Right kidney (tissue), 1 donor: ENCODE measurements around the gene SEPTIN5.
A peak's percentile ranks its signal among the peaks of the same experiment; 100 is the strongest.
"Not testable (repeated sequence)": the region's sequence is repeated elsewhere in the genome, so short reads cannot be mapped to it uniquely, and the experiment has no call there.

Experiments
- DNase-seq: peaks from one replicate; pipeline ENCODE4 v3.0.0-alpha.2; 2016

The SEPTIN5 gene

DNA sequence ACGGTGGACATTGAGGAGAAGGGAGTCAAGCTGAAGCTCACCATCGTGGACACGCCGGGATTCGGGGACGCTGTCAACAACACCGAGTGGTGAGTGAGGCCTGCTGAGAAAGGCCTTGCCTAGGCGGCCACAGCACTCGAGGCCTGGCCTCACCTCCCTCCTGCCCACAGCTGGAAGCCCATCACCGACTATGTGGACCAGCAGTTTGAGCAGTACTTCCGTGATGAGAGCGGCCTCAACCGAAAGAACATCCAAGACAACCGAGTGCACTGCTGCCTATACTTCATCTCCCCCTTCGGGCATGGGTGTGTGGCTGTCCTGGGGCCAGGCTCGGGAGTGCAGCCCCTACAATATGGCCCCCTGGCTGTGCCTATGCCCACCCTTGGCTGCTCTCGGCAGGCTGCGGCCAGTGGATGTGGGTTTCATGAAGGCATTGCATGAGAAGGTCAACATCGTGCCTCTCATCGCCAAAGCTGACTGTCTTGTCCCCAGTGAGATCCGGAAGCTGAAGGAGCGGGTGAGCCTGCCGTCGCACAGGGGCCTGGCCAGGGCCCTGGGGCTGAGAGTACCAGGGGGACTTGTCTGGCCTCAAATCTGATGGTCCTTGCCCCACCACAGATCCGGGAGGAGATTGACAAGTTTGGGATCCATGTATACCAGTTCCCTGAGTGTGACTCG lies 6.0 kb downstream of the SEPTIN5 start:
- no peak for DNase-seq

DNA sequence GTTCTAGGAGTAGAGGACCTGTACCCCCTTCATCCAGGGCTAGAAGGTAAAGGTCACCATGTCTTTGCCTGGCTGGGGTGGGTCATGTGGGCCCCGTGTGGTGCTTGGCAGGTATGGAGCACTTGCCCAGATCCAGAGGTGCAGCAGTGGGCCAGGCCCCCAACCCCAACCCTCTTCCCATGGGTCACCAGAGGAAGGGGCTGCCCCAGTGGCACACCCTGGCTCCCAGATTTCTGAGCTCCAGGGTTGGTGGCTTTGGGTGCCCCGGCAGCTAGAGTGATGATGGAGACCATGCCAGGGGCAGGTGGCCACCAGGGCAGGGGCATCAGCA lies 6.7 kb downstream of the SEPTIN5 start:
- DNase-seq, result no peak

DNA sequence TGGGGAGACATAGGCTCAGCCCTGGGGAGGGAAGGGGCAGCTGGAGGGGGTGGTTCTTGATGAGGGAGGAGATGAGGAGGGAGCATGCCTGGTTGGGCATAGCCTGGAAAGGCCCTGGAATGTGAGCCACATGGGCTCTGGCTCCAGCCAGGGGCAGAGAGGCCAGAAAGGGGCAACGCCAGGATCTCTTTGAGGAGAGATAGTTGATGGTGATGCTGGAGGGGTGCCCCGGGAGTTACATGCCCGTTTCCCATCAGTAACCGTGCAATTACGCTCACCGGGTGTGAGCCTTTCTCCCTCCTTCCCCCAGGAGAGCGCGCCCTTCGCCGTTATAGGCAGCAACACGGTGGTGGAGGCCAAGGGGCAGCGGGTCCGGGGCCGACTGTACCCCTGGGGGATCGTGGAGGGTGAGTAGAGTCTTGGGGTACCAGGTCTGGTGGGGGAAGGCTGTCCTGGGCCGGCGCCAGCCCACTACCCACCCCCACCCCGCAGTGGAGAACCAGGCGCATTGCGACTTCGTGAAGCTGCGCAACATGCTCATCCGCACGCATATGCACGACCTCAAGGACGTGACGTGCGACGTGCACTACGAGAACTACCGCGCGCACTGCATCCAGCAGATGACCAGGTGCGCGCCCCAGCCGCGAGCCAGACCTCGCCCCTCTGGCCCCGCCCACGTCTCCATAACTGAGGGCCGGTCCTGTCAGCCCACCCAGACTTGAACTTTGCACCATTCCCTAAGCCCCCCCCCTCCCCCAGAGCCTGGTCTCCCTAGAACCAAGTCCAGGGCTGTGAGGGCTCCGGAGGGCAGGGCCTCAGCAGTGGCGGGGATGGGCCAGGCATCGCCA lies 7.3 kb downstream of the SEPTIN5 start:
- DNase-seq, result no peak

DNA sequence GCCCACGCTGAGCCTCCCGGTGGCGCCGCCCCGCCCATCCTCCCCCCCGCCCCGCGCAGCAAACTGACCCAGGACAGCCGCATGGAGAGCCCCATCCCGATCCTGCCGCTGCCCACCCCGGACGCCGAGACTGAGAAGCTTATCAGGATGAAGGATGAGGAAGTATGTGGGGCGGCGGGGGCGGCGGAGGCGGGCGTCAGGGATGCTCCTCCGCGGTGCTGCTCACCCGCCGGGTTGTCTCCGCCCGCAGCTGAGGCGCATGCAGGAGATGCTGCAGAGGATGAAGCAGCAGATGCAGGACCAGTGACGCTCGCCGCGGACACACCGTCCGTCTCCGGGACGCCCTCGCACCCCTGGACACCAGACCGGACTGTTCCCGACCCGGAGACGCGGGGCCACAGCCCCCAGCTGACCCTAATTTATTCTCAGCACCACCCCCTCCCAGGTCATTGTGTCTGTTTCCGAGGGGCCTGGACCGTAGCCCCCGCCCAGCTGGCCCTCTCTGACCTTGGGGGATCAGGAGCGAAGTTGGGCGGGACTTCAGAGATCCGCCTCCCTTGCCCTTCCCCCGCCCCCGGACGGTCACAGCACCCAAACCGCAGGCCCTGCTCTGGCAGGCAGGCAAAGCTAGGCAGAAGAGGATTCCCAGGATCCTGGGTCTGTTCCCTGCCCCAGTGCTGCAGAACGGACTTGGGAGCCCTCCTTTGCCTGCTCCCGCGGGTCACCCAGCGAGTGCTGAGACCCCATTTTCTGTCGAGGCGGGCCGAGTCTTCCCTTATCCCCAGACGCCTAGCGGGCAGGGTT lies 8.1 kb downstream of the SEPTIN5 start:
- DNase-seq, result no peak

DNA sequence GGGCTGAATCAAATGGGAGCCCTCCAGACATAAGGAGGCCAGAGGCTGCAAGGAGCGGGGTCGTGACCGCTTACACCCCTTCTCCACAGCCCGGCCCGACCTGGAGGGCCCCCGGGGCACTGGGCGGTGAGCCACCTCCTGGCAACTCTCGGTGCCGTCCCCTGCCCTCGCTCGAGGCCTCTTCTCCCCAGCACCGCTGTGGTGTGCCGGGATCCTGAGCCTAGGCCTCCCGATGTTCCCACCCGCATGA lies 8.6 kb downstream of the SEPTIN5 start:
- DNase-seq, result peak; percentile 63

DNA sequence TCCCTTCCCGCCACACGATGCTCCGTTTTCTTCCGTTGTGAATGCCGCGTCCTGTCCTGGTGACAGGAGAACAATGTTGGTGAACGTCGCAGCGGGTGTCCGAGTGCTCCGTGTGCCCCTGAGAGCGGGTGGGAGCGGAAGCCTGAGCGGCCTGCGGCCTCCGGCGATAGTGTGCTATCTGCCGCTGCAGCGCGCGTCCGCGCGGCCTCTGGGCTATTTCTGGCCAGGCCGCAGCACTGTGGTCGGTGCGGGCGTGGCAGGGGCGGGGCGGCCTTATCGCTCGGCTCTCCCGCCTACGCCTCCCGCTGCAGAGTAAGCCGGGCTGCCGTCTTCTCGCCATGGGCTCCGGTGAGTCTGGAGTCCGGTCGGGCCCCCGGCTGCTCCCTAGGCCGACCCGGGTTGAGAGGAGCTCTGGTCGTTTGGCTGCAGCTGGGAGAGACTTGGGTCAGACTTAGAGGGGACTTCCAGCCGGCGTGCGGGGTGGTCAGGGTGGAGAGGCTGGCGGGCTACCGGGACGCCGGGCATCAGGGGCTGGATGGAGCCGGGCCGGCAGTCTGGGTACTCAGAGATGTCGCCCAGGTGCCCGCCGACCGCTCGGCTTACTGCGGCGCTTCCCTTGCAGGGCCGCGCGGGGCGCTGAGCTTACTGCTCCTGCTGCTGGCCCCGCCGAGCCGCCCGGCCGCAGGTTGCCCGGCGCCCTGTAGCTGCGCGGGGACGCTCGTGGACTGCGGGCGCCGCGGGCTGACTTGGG lies 9.1 kb downstream of the SEPTIN5 start, which contains the start of gene GP1BB:
GP1BB (plus strand) TSS at position 308 of the 751 bp plus-strand sequence; CDS start at position 339, 31 bp downstream.
- peak; percentile 74 for DNase-seq

DNA sequence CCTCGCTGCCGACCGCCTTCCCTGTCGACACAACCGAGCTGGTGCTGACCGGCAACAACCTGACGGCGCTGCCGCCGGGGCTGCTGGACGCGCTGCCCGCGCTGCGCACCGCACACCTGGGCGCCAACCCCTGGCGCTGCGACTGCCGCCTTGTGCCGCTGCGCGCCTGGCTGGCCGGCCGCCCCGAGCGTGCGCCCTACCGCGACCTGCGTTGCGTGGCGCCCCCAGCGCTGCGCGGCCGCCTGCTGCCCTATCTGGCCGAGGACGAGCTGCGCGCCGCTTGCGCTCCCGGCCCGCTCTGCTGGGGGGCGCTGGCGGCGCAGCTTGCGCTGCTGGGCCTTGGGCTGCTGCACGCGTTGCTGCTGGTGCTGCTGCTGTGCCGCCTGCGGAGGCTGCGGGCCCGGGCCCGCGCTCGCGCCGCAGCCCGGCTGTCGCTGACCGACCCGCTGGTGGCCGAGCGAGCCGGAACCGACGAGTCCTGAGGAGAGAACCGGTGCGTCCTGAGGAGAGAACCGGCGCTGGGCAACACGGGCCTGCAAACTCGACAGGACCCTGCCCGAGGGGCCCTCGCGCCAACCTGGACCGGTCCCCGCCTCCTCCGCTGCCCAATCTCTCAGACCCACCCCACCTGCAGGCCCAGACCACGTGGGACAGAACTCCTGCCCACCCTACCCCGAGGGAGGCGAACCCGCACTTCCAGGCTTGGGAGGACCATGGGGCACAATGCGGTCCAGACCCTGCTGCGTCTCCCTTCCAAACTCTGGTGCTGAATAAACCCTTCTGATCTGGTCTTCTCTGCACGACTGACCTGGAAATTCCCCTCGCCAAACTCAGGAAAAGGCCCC lies 9.9 kb downstream of the SEPTIN5 start:
- DNase-seq, result peak; percentile 53

DNA sequence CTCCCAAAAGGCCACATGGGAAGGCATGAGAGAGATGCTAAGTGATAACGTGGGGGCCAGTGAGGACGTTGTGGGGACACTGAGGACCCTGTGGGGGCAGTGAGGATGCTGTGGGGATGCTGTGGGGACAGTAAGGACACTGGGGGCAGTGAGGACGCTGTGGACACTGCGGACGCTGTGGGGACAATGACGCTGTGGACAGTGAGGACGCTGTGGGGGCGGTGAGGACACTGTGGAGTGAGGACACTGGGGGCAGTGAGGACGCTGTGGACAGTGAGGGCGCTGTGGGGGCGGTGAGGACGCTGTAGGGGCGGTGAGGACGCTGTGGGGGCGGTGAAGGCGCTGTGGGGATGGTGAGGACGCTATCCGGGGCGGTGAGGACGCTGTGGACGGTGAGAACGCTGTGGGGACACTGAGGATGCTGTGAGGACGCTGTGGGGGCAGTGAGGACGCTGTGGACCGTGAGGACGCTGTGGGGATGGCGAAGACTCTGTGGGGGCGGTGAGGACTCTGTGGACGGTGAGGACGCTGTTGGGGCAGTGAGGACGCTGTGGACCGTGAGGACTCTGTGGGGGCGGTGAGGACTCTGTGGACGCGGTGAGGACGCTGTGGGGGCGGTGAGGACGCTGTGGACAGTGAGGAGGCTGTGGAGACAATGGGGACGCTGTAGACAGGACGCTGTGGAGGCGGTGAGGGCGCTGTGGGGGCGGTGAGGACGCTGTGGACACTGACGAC lies 10.8 kb downstream of the SEPTIN5 start:
- DNase-seq, result no peak

DNA sequence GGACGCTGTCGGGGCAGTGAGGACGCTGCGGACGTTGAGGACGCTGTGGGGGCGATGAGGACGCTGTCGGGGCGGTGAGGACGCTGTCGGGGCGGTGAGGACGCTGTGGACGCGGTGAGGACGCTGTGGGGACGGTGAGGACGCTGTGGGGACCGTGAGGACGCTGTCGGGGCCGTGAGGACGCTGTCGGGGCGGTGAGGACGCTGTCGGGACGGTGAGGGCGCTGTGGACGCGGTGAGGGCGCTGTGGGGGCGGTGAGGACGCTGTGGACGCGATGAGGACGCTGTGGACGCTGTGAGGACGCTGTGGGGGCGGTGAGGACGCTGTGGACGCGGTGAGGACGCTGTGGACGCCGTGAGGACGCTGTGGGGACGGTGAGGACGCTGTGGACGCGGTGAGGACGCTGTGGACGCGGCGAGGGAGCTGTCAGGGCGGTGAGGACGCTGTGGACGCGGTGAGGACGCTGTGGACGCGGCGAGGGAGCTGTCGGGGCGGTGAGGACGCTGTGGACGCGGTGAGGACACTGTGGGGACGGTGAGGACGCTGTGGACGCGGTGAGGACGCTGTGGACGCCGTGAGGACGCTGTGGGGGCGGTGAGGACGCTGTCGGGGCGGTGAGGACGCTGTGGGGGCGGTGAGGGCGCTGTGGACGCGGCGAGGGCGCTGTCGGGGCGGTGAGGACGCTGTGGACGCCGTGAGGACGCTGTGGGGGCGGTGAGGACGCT lies 11.9 kb downstream of the SEPTIN5 start:
- DNase-seq, result not testable (repeated sequence)

DNA sequence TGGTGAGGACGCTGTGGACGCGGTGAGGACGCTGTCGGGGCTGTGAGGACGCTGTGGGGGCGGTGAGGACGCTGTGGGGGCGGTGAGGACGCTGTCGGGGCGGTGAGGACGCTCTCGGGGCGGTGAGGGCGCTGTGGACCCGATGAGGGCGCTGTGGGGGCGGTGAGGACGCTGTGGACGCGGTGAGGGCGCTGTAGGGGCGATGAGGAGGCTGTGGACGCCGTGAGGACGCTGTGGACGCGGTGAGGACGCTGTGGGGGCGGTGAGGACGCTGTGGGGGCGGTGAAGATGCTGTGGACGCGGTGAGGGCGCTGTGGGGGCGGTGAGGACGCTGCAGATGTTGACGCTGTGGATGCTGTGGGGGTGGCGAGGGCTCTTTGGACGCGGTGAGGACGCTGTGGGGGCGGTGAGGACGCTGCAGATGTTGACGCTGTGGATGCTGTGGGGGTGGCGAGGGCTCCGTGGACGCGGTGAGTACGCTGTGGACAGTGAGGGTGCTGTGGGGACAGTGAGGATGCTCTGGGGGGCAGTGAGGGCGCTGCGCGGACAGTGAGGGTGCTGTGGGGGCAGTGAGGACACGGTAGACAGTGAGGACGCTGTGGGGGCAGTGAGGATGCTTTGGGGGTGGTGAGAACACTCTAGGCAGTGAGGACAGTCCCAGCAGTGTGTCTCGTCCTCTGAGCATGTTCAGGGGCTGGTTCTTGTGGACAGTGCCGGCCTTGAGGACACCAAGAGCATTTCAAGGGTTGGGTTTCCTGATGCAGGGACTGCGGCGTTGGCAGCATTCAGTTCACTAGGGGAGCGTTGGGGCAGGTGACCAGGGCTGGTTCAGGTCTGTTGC lies 13.2 kb downstream of the SEPTIN5 start:
- DNase-seq, result no peak

DNA sequence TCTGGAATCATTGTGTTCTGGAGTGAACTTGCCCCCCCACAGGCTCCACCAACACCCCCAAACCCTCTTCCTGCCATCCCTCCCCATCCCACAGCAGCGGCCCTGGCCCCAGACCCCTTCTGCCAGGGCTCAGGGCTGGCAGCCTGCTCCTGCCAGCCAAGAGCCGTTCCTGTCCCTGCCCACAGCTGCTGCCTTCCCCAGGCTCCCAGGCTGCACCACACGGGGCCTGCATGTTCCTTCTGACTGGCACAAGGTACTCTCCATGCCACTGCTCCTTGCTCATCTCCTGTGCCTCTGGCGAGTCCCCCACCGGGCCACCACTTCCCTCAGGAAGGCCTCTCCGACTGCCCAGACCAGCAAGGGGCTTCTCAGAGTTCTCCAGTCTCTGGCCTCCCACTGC lies 14.0 kb downstream of the SEPTIN5 start:
- DNase-seq, result no peak

DNA sequence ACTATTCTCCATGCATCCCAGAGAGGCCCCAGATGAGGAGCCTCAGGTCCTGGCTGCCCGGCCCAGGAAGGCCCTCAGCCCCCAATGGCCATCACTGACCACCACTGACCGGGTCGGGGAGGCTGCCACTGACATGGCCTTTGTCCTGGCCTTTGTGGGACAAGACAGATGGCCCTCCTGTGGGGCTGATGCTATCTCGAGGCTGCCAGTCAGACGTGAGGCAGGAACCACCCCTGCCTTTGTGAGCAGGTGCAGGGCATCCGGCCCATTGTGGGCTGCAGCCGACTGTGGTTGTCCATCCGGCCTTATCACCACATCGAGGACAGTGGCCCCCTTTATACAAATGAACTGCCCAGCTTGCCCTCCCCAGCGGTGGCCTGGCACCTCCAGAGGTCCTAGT lies 14.5 kb downstream of the SEPTIN5 start:
- DNase-seq, result no peak

DNA sequence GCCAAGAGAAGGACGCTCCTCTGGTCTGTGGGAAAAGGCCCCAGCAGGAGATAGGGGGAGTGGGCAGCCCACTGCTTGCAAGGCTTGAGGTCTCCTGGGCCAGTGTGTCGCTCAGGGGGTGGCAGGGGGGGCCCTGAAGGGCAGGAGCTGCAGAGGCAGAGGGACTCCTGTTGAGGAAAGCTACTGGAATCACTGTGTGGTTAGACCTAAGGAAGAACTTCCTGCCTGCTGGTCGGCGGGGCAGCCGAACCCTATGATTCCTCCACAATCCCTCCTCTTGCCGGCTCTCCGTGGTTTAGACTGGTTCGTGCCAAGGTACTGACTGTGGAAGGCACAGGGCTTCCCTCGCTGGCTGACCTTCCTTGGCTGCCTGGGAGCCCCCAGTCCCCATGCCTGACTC lies 15.2 kb downstream of the SEPTIN5 start:
- DNase-seq, result no peak

DNA sequence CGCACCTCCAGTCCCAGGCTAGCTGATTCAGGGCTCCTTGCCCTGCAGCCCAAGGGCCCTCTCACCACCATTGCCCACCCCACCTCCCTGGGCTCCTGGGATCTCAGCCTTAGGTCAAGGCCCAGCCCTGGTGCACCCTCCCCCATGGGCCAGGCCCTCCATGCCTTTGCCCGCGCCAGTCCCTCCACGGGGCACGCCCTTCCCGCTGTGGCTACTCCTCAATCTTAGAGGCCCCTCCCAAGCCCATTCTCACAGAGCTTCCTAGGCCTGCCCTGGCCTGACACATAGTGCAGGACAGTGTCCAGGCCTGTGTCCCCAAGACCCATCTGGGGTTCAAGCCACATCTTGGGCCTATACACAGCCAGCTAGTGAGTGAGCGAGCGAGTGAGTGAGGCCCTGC lies 15.9 kb downstream of the SEPTIN5 start:
- no peak for DNase-seq

DNA sequence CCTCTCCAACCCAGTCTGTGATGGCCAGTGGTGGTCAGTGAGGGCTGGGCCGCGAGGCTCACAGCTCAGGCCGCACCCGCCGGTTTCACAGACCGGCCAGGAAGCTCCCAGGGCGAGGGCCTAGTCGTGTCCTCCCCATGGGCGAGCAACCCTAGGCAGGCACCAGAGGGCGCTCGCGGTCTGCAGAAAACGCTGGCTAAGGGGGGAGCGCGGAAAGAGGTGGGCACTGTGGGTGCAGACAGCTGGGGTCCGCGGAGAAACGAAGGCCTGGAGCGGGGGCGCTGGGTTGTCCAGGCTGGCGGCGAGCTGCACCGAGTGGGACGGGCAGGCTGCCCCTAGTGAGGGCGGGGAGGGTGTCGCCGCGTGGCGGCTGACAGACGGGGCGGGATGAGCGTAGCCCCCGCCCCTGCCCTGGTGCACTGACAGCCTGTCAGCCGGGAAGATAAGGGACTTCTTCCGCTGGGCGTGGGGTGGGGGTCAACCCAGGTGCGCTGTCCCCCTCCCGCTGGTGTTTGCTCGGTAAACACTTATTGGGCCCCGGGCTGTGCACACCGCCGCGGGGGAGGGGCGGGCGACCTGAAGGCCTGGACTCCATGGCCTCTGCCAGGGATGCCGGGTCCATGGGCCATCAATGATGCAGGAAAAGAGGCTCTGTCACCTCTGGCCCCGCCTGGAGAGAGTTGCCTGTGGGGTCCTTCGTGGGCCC lies 16.5 kb downstream of the SEPTIN5 start:
- peak; percentile 85 for DNase-seq

DNA sequence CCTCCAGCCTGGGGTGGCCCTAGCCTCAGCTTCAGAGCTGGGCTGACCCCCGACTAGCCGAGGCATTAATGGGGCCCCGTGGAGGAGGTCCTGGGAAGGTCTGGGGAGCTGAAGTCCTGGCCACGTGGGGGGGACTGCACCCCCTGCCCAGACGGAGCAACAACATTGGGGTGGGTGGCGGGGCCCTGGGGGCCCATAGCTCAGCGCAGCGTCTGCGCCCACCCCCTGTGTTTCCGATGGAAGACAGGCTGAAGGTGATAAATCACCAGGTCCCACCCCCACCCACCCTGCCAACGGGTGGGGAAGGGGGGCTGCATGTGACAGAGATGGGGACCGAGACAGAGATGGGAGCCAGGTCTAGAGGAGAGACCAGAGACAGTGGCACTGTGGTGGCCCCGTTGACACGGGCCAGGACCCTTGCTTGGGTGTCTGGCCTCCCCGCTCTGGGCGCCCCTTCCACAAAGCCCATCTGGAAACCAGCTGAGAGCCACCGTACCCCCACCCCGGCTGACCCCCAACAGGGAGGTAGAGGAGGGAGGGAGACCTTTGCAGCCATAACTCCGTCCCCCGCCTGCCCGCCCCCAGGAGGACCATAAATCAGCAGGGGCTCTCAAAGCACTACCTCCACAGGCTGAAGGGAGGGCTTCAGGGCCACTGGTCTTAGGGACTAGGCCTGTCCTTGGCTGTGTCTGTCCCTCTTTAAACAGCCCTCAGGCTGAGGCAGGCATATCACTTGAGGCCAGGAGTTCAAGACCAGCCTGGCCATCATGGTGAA lies 17.2 kb downstream of the SEPTIN5 start:
- no peak for DNase-seq

DNA sequence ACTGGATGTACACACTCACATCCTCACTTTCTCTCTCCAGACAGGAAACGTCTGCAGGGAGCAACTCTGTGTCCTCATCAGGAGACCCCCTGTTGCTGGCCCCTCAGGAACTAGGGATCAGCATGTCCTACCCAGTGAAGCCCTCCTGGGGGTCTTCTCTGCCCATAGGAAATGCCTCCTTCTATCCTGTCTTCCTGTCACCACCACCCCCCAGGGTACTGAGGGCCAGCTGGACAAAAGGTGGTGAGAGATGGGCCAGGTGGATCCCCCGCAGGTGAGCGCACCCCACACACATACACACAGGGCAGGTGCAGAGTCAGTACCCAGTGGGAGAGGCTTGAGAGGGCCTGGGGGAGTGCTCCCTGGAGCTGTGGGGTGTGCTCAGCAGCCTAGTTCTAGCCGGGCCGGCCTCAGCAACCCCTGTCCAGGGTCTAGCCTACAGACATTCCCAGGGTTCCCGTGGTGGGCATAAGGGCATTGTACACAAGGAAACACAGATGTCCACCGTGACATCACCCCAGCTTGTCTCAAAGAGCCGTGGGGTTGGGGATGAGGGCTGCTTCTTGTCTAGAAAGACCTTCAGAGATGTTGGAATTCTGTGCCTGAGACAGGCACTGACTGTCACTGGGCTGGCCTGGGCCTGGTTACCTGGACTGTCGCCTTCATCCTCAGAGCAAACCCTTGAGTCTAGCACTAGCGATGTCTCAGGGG lies 18.3 kb downstream of the SEPTIN5 start:
- no peak for DNase-seq
